B cell (primary cell): ENCODE data around the gene KCNK7. TPM values are rescaled to one million over a fixed set of nuclear protein-coding genes. Genes with fewer than 3 reads are reported as not detected.

Source experiments
- ATAC-seq: fragments of 200-7000 bp; cut with Tn5 transposase; one replicate; pipeline ENCODE4 v1.10.0; 2021; ENCODE audit warnings: low read depth, mild to moderate bottlenecking, moderate number of reproducible peaks, moderate library complexity
- CTCF ChIA-PET: fragments of 350-600 bp; sonication (Branson Sonifier 250); formaldehyde crosslinking; loops from one replicate; lab custom pipeline; 2021; ENCODE audit warnings: antibody characterized with exemption, inconsistent platforms; lab: Charles Lee
- POLR2A ChIA-PET: fragments of 350-600 bp; sonication (Branson Sonifier 250); formaldehyde crosslinking; loops from one replicate; lab custom pipeline; 2021; ENCODE audit warnings: antibody characterized with exemption; lab: Charles Lee
- DNase-seq: peaks from one replicate; pipeline ENCODE4 v3.0.0; 2013
- H2AFZ ChIP-seq: 2 replicates; pipeline ENCODE4 v1.6.1; 2012; ENCODE audit warnings: mild to moderate bottlenecking, low read depth, low read length; ENCODE audit not compliant: insufficient read depth, poor library complexity, severe bottlenecking
- H3K27ac ChIP-seq, 2 donors: 1 replicate in 1 of 2; 2 replicates in 1 of 2; pipeline ENCODE4 v1.5.1; 2012 to 2013; ENCODE audit warnings: low read length in 2 of 2, mild to moderate bottlenecking in 2 of 2, moderate library complexity in 1 of 2
- H3K27me3 ChIP-seq, 4 experiments: fragments of 200-600 bp in 1 of 4; sonication (generic) in 1 of 4; replicated peaks in 1 of 4; 1 replicate in 2 of 4; 2 replicates in 2 of 4; pipeline versions ENCODE4 v1.6.1 to v1.7.0; 2013 to 2016; ENCODE audit warnings: low read length in 3 of 4, mild to moderate bottlenecking in 2 of 4, mixed read lengths in 1 of 4, moderate library complexity in 1 of 4; ENCODE audit not compliant: insufficient read depth in 4 of 4, control insufficient read depth in 3 of 4; ENCODE audit errors: control extremely low read depth in 1 of 4
- H3K36me3 ChIP-seq, 2 experiments: replicated peaks in 1 of 2; 1 replicate in 1 of 2; 2 replicates in 1 of 2; pipeline versions ENCODE4 v1.6.1 to v1.7.1; 2013; ENCODE audit warnings: low read length in 1 of 2; ENCODE audit not compliant: insufficient read depth in 2 of 2, control insufficient read depth in 1 of 2; ENCODE audit errors: control extremely low read depth in 1 of 2, extremely low read depth in 1 of 2
- H3K4me1 ChIP-seq, 2 donors: fragments of 200-600 bp in 1 of 2; sonication (generic) in 1 of 2; 1 replicate in 1 of 2; 2 replicates in 1 of 2; pipeline versions ENCODE4 v1.5.1 to v1.6.1; 2013 to 2017; ENCODE audit warnings: low read length in 2 of 2; ENCODE audit not compliant: control insufficient read depth in 2 of 2, insufficient read depth in 2 of 2
- H3K4me2 ChIP-seq: replicated peaks from 2 replicates; pipeline ENCODE3; 2012; ENCODE audit warnings: mild to moderate bottlenecking, low read depth, low read length; ENCODE audit not compliant: poor library complexity, severe bottlenecking
- H3K4me3 ChIP-seq, 5 experiments: fragments of 200-600 bp in 1 of 5; sonication (generic) in 1 of 5; 1 replicate in 3 of 5; 2 replicates in 2 of 5; pipeline versions ENCODE4 v1.5.1 to v1.7.0; 2011 to 2016; ENCODE audit warnings: low read length in 4 of 5, mild to moderate bottlenecking in 4 of 5, low read depth in 2 of 5, control low read depth in 1 of 5, moderate library complexity in 1 of 5; ENCODE audit not compliant: insufficient read depth in 1 of 5; ENCODE audit errors: control extremely low read depth in 1 of 5, extremely low read depth in 1 of 5
- H3K79me2 ChIP-seq: fragments of 200-600 bp; sonication (generic); one replicate; pipeline ENCODE4 v1.6.0; 2016; ENCODE audit warnings: low read length; ENCODE audit not compliant: control insufficient read depth, insufficient read depth
- H3K9ac ChIP-seq: fragments of 200-600 bp; sonication (generic); 2 replicates; pipeline ENCODE4 v1.6.1; 2017; ENCODE audit warnings: mild to moderate bottlenecking, low read length, moderate library complexity
- H3K9me3 ChIP-seq, 3 donors: one replicate each; pipeline versions ENCODE4 v1.6.1 to v1.7.1; 2013; ENCODE audit warnings: low read length in 2 of 3; ENCODE audit not compliant: control insufficient read depth in 2 of 3, insufficient read depth in 1 of 3; ENCODE audit errors: control extremely low read depth in 1 of 3
- H4K20me1 ChIP-seq: 2 replicates; pipeline ENCODE4 v1.6.0; 2012; ENCODE audit warnings: mild to moderate bottlenecking, low read length; ENCODE audit not compliant: insufficient read depth, control insufficient read depth, poor library complexity, severe bottlenecking
- H3K27ac Mint-ChIP-seq: one replicate; pipeline ENCODE4 v1.8.0; 2021; ENCODE audit warnings: mixed read lengths
- H3K27me3 Mint-ChIP-seq: one replicate; pipeline ENCODE4 v1.8.0; 2021; ENCODE audit warnings: mixed read lengths
- H3K4me1 Mint-ChIP-seq: one replicate; pipeline ENCODE4 v1.8.0; 2021; ENCODE audit warnings: mixed read lengths
- H3K4me3 Mint-ChIP-seq: one replicate; pipeline ENCODE4 v1.8.0; 2021; ENCODE audit warnings: mixed read lengths
- H3K9me3 Mint-ChIP-seq: one replicate; pipeline ENCODE4 v1.8.0; 2022; ENCODE audit warnings: mixed read lengths; ENCODE audit not compliant: insufficient read depth
- WGBS: methylation state at CpG from one replicate; pipeline ENCODE4 v1.1.5; 2013; ENCODE audit warnings: missing lambda C conversion rate; ENCODE audit not compliant: insufficient coverage; 5-methylcytosine and 5-hydroxymethylcytosine counted together
- intact Hi-C: fragments of 100-400 bp; cut with micrococcal nuclease; formaldehyde crosslinking; loops from one replicate; pipeline ENCODE4 v1.10.0; 2022
- polyA plus RNA-seq: library from polyadenylated mRNA; depleted of rRNA; stranded (reverse); fragments of >200 nt; gene quantifications from 2 replicates; pipeline ENCODE4 v1.2.3, GENCODE V29; 2012
- total RNA-seq, 2 donors: library from RNA; stranded (reverse); fragments of 120-200 nt in 1 of 2; gene quantifications; 1 replicate in 1 of 2; 2 replicates in 1 of 2; pipeline versions ENCODE4 v1.2.3 to v1.2.4, GENCODE V29; 2013 to 2022
- TF ChIP-seq, protein P1 (sequence below): fragments of 200-600 bp; IDR thresholded peaks from one replicate; pipeline ENCODE4 v1.8.0; 2022; ENCODE audit warnings: antibody characterized with exemption, mild to moderate bottlenecking

The KCNK7 gene
- total and polyA plus RNA-seq, 2 donors (not counting 1 experiment from before 2014, with no cell fraction given): 2.2 to 3.5 TPM

- Mint-ChIP-seq H3K27me3 (no peaks in the 10 kb centered on the region), H3K4me1 (peaks cover 24% of the 10 kb centered on the region), H3K27ac (no peak overlapping the region), H3K4me3 (no peak overlapping the region), H3K9me3 (no peaks in the 10 kb centered on the region)
- intact Hi-C loops: no loop called here
- Histone ChIP-seq H3K9me3 (peaks cover 0 to 9% (median 0%) of the 10 kb centered on the region in 3 donors), H3K27me3 (no peaks in the 10 kb centered on the region), H3K9ac (no peak overlapping the region), H3K4me2 (no peak overlapping the region), H3K27ac (no peak overlapping the region), H4K20me1 (peaks cover 8% of the 10 kb centered on the region), H3K36me3 (peaks cover 1 to 40% of the 10 kb centered on the region in 2 experiments), H3K4me3 (no peak overlapping the region), H3K4me1 (peaks cover 14 to 22% of the 10 kb centered on the region in 2 donors), H2AFZ (no peak overlapping the region), H3K79me2 (peaks cover 10% of the 10 kb centered on the region)
- DNase-seq: no peak
- POLR2A ChIA-PET: no interaction called here
- TF ChIP-seq, protein P1, sequence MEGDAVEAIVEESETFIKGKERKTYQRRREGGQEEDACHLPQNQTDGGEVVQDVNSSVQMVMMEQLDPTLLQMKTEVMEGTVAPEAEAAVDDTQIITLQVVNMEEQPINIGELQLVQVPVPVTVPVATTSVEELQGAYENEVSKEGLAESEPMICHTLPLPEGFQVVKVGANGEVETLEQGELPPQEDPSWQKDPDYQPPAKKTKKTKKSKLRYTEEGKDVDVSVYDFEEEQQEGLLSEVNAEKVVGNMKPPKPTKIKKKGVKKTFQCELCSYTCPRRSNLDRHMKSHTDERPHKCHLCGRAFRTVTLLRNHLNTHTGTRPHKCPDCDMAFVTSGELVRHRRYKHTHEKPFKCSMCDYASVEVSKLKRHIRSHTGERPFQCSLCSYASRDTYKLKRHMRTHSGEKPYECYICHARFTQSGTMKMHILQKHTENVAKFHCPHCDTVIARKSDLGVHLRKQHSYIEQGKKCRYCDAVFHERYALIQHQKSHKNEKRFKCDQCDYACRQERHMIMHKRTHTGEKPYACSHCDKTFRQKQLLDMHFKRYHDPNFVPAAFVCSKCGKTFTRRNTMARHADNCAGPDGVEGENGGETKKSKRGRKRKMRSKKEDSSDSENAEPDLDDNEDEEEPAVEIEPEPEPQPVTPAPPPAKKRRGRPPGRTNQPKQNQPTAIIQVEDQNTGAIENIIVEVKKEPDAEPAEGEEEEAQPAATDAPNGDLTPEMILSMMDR: no peak
- ATAC-seq: no peak
- 98% methylated on average over 5 of the region's 6 CpGs for WGBS
- CTCF ChIA-PET: interaction anchor here (1.2 kb wide), 1 partner anchor 26 kb away, joined by 5 read pairs; no protein-coding TSS in a partner anchor
These were observed 4.3 kb upstream of the KCNK7 start for GRCh38 chr11:65599955-65600246.

DNA sequence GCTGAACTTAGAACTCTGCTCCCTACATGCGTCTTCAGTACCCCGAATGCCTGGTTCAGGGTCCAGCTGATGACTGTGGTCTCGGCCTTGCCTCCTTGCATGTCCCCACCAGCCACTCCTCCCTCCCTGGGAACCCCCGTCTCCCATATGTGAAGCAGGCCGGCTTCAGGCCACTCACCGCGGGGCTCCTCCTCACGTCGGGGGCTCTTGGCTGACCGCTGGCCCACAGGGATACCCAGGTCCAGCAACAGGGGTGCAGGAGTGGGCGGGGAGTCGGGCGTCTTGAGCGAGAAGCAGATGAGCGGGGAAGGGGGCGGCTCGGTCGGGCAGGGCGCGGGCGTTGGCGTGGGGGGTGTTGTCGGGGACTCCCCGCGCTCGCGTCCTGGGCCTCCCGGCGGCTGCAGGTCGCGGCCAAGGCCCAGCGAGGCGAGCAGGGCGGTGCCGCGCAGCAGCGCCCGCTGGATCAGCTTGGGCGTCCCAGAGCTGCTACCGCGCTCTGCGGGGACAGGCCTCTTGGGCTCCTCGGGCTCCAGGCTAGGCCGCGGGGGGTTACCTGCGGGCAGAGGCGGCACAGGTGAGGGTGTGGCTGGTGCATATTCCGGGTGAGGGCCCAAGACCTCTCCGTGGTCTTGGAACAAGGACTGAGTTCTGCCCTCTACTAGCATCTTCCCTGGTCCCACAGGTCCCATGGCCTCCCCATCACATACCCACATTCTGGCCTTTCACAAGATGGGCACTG lies 3.8 kb upstream of the KCNK7 start:
- DNase-seq (no peak), ATAC-seq (no peak)
- H3K79me2 ChIP-seq: peaks cover 10% of the 10 kb centered on the region
- H3K27me3 Mint-ChIP-seq: no peaks in the 10 kb centered on the region
- no peak overlapping the region for H3K4me3 ChIP-seq
- no peak overlapping the region for H3K4me2 ChIP-seq
- H2AFZ ChIP-seq: no peak overlapping the region
- no peak overlapping the region for H3K27ac Mint-ChIP-seq
- H3K36me3 ChIP-seq: peaks cover 0 to 35% of the 10 kb centered on the region in 2 experiments
- ChIA-PET POLR2A (no interaction called here), CTCF (interaction anchor here (1.1 to 1.2 kb wide), 2 partner anchors 14 to 26 kb away, joined by 3 to 5 read pairs; no protein-coding TSS in a partner anchor)
- H3K4me3 Mint-ChIP-seq: no peak overlapping the region
- TF ChIP-seq, protein P1: no peak
- H3K4me1 Mint-ChIP-seq: peaks cover 24% of the 10 kb centered on the region
- H4K20me1 ChIP-seq: peaks cover 8% of the 10 kb centered on the region
- peaks cover 0 to 9% (median 0%) of the 10 kb centered on the region in 3 donors for H3K9me3 ChIP-seq
- H3K9me3 Mint-ChIP-seq: no peaks in the 10 kb centered on the region
- WGBS: 99% methylated on average over 42 of the region's 49 CpGs
- H3K27me3 ChIP-seq: no peaks in the 10 kb centered on the region
- peaks cover 14 to 25% of the 10 kb centered on the region in 2 donors for H3K4me1 ChIP-seq
- intact Hi-C loops: no loop called here
- H3K27ac ChIP-seq: no peak overlapping the region
- H3K9ac ChIP-seq: no peak overlapping the region
